ENCODE measurements around the gene USO1.
"Not testable (repeated sequence)": the region's sequence is repeated elsewhere in the genome, so short reads cannot be mapped to it uniquely, and the experiment has no call there.

USO1 gene

DNA sequence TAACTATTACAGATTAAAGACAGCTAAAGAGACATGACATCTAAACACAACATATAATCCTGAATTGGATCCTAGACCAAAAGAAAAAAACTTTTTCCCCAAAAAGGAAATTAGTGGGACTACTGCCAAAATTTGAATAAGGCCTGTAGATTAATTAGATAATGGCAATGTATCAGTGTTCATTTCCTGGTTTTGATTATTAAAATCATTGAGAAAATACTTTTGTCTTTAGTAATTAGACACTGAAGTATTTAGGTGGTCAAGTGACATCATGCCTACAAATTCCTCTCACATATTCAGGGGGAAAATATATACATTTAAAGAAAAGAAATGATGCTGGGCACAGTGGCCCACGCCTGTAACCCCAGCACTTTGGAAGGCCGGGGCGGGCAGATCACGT is 10.4 kb upstream of the USO1 start:
- no peak for DNase-seq

- DNase-seq: no peak
These were observed 9.7 kb upstream of the USO1 start for GRCh38 chr4:75714704-75715103.

DNA sequence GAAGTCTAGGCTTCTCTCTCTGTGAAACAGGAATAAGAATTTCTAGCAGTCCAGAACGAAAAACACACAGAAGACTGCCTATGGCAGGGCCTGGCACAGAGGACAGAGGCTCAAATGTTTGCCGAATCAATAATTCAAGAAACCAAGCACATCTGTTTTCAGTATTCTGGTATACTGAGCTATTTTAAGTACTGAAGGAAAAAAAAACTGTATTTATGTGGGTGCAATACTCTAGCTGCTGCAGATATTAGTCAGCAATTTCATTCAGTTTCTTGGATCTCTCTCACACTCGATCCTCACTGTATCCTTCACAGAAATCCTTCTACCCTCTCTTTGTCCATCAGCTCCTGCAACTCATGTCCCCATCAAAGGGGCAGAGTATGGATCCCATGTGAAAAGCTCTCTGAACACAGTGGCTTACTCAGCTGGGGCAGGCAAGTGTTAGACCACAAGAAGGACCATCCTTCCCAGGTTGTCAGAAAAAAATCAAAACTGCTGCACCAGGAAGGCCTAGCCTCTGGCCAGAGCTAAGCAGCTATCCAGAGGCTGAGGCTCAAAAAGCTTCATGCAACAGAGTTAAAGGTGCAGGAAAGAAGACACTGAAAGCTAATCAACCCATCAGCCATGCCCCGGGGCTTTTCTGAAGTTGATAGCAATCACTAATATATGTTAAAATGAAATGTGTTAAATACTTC is 9.1 kb upstream of the USO1 start:
- no peak for DNase-seq

- DNase-seq: not testable (repeated sequence)
These were observed 8.3 kb upstream of the USO1 start for GRCh38 chr4:75716054-75716453.

DNA sequence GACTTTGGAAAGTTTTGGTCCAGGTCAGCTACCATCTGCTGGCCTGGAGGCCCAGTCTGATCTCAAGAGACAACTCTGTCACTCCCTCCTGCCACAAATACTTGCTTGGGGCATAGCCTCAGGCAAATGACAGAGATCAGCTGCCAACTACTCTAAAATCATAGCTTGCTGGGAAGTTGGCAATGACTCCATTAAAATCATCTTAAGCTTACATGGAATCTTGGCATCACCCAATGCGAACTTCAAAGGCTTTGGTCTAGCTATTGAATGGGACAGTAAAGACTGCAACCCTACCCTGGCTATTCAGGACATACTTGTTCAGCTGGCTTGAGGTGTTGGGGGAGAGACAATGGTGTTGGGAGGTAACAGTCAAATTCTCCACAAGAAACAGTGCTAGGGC is 7.0 kb upstream of the USO1 start:
- no peak for DNase-seq

DNA sequence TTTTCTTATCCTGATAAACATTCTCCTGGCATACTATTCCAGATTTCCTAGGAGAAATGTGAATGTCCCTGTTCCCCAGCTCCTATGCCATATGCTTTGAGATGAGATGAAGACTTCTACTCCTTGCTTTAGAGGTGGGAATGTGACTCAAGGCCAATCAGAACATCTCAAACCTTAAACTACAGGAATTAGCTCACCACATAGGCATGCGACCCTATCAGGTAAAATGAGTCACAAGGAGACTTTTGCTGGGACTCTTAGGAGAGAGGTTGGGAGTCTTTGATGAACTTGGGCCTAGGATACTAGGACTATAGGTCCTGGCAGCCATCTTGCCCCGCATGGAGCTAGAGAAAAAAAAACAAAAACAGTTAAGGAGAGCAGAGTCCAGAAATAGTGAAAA is 5.8 kb upstream of the USO1 start:
- no peak for DNase-seq

- peak in 1 of 2 experiments; percentile 14 for DNase-seq
These were observed 2.0 kb upstream of the USO1 start for GRCh38 chr4:75722417-75722816.

DNA sequence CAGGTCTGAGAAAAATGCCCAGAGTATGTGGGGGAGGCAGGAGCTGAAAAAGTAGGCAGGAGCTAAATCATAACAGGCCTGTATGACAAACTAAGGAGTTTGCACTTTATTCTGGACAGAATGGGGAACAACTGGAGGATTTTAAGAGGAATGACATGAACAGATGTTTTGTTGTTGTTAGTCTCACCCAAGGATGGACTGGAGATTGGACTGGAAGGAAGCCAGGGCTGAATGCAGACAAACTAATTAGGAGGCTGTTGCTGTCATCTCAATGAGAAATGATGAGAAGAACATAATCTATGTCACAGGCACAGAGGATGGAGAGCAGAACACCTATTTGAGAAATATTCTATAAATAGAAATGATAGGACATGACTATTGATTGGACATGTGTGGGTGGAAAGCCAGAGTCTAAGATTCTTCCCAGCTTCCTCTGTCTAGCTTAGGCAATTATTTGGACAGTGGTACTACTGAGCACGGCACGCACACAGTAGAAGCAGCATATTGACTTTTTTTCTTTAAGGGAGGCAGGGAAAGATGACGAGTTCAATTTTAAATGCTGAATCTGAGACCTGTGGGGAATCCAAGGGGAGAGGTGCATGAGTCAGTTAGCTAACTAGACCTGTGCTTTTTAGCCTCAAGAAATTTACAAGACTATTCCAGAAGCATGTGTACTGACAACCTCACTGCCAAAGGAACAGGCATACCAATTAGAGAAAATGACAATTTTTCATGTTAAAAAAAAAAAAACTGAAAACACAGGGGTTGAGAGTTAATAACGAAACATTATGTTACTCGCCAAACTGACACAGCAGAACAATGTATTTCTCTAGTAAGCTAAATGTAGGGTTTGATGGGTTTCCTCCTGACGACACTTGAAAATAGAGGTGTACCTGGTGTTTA is 963 bp upstream of the USO1 start:
- DNase-seq: peak in 1 of 2 experiments; percentile 9

DNA sequence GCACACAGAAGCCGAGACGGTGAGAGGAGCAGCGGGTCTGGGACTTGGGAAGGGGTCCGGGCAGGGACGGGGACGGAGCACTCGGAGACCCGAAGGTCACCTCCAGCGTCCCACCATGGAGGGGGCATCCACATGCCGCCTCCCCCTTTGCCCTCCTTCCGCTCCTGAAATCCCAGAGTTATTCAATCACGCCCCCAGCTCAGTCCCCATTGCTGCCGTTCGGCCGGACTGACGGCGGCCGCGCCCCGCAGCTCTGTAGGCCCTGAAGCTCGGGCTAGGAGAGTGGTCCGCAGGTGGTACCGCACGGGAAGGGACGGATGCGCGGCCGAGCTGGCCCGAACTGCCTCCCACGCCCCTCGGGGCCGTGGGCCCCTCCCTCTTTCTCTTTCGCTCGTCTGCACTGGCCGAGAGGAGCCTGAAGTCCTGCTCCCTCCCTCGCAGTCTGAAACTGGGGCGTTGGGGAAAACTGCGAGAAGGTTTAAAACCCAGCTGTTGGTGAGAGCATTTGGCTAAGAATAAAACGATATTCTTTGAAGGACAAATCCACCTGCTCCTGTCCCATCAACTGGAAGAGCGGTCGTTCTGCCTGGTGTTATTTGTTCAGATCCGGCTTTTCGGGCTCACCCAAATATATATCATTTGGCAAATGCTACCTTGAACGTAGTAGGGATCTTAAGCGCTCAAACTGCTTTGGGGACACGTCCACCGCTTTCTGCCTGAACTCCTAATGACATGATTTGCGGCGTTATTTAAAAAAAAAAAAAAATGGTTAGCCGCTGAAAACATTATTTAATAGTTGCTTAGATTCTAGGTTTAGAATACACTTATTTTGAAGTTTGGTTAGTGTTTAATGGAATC is 719 bp downstream of the USO1 start:
- DNase-seq: peak in 1 of 2 experiments; percentile 30

DNA sequence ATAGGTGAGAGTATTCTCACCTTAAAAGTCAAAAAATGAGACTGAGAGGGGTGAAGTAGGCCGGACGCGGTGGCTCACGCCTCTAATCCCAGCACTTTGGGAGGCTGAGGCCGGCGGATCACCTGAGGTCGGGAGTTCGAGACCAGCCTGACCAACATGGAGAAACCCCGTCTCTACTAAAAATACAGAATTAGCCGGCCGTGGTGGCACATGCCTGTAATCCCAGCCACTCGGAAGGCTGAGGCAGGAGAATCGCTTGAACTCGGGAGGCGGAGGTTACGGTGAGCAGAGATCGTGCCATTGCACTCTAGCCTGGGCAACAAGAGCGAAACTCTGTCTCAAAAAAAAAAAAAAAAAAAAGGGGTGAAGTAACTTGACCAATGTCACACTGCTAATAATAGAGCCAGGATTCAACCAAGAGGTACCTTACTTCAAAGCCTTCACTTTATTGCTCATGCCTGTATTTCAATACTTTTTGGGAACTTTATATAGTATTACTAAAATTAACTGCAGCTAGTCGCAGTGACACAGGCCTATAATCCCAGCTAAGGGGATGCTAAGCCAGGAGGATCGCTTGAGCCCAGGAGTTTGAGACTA is 1.7 kb downstream of the USO1 start:
- DNase-seq: not testable (repeated sequence)

DNA sequence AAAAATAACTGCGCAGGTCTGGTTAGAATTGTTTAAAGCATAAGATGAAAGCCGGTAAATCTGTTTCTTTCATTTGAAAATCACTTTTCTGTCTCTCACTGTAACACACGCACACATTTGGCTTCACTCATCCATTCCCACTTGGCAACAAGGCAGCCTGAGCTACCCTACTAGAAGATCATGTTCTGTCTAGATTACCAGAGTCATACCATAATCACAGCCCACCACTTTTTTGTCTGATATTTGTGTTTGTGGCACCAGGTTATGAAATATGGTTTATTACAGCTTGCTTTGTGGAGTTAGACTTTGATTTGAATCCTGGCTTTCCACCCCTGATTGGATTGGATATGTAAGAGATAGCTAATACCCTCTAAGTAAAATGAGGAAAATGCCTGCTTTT is 2.2 kb downstream of the USO1 start:
- DNase-seq: no peak

GRCh38 chr4:75727073-75727472 is 2.7 kb downstream of the USO1 start:
- no peak for DNase-seq

DNA sequence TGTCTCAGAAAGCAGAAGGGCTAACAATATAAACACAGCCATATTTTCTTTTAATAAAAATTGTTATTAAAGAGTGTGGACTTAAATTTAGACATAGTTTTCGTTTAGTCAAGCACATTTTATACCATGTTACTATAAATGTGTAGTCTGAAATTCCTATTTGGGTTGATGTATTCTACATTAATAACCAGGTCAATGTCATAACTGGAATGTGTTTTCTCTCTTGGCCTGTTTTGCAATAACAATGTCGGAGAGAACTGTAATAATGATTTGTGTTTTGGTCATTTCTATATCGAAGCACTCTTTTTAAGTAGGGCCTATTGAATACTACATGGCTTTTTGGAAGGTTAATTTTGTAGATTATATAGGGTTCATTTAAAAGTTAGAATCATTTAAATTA is 5.5 kb downstream of the USO1 start:
- no peak for DNase-seq

DNA sequence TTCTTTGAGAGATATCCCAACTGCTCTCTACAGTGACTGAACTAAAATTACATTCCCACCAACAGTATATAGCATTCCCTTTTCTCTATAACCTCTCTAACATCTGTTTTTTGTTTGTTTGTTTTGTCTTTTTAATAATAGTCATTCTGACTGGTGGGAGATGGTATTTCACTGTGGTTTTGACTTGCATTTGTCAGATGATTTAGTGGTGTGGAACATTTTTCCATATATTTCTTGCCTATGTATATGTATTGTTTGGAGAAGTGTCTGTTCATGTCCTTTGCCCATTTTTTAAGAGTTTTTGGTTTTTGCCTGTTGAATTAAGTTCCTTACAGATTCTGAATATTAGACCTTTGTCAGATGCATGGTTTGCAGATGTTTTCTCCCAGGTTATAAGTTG is 9.0 kb downstream of the USO1 start:
- no peak for DNase-seq

DNA sequence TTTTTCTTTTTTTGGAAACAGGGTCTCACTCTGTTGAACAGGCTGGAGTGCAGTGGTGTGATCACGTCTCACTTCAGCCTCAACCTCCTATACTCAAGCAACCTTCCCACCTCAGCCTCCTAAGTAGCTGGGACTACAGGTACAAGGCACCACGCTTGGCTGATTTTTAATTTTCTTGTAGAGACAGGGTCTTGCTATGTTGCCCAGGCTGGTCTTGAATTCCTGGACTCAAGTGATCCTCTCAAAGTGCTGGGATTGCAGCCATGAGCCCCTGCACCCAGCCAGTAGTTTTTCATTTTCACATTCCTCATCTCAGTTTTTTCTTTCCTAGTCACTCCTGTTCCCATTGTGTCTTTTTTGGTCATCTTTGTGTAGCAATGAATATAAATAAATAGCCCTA is 11.1 kb downstream of the USO1 start:
- DNase-seq: no peak

GRCh38 chr4:75736862-75737261 is 12.5 kb downstream of the USO1 start:
- DNase-seq: no peak

DNA sequence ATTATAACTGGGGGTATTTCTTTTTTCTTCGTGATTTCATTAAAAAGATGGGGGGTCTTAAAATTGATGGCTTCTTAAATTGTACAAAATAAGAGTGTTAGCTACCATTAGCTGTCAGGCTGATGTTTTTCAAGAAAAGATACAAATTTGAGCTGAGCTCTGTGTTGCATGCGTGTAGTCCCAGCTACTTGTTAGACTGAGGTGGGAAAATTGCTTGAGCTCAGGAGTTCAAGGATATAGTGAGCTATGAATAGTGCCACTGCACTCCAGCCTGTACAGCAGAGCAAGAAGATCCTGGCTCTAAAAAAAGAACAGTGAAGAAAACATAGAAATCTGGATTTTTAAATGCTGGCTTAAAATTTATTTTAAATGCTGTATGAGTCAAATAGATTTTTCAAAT is 13.0 kb downstream of the USO1 start:
- DNase-seq: no peak

DNA sequence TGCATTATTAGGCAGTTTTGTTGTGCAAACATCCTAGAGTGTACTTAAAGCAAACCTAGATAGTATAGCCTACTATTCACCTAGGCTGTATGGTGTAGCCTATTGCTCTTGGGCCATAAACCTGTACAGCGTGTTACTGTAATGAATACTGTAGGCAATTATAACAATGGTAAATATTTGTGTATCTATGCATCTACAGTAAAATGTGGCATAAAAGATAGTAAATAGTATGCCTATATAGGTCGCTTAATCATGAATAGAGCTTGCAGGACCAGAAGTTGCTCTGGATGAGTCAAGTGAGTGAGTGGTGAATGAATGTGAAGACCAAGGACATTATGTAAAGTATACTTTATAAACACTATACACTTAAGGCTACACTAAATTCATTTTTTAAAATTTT is 16.6 kb downstream of the USO1 start:
- DNase-seq: no peak

- no peak for DNase-seq
These were observed 18.1 kb downstream of the USO1 start for GRCh38 chr4:75742451-75742850.

- peak; percentile 65 for DNase-seq
These were observed 20.8 kb downstream of the USO1 start for GRCh38 chr4:75745161-75745560.

DNA sequence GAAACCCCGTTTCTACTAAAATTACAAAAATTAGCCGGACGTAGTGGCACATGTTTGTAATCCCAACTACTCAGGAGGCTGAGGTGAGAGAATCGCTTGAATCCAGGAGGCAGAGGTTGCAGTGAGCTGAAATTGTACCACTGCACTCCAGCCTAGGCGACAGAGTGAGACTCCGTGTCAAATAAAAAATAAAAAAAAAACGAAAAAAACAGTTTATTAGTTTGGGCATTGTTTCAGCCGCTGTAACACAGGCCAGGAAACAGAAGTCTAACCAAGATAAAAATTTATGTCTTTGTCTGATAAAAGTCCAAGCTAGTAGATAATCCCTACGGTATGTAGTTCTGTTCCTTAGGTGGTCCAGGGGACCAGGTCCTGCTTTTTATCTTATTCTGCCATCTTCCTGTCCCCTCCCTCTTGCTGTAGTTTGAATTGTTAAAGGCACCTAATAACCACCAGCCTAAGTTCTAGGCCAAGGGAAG is 21.4 kb downstream of the USO1 start:
- no peak for DNase-seq

- no peak for DNase-seq
These were observed 28.3 kb downstream of the USO1 start for GRCh38 chr4:75752637-75753036.

GRCh38 chr4:75769036-75769435 is 44.7 kb downstream of the USO1 start:
- no peak for DNase-seq

Measured in AML-193 (cell line).